Ascending aorta (tissue), 2 donors: ENCODE results near the gene SYNJ2. TPM values are rescaled to one million over a fixed set of nuclear protein-coding genes. Genes with fewer than 3 reads are reported as not detected.
"Not testable (repeated sequence)": the region's sequence is repeated elsewhere in the genome, so short reads cannot be mapped to it uniquely, and the experiment has no call there.

ENCODE experiments used
- DNase-seq, 2 donors: peaks; one replicate each; pipeline ENCODE4 v3.0.0-alpha.2; 2019; ENCODE audit warnings: low spot score in 2 of 2
- H3K27ac ChIP-seq, 2 donors: fragments of 200-600 bp; sonication (generic); one replicate each; pipeline ENCODE4 v1.5.1; 2016 to 2017; ENCODE audit warnings: mild to moderate bottlenecking in 1 of 2
- H3K27me3 ChIP-seq: fragments of 200-600 bp; sonication (generic); one replicate; pipeline ENCODE4 v1.5.1; 2017
- H3K36me3 ChIP-seq, 2 donors: fragments of 200-600 bp; sonication (generic); one replicate each; pipeline ENCODE4 v1.5.1; 2016
- H3K4me1 ChIP-seq, 2 donors: fragments of 200-600 bp; sonication (generic); one replicate each; pipeline ENCODE4 v1.5.1; 2016 to 2017; ENCODE audit warnings: mild to moderate bottlenecking in 1 of 2
- H3K4me3 ChIP-seq, 2 donors: fragments of 200-600 bp; sonication (generic); one replicate each; pipeline ENCODE4 v1.5.1; 2016 to 2017; ENCODE audit warnings: mild to moderate bottlenecking in 1 of 2
- H3K9me3 ChIP-seq, 2 donors: fragments of 200-600 bp; sonication (generic); one replicate each; pipeline ENCODE4 v1.5.1; 2016
- CTCF ChIP-seq, 3 experiments: fragments of 200-600 bp in 2 of 3; fragments of 450-650 bp in 1 of 3; sonication (generic) in 2 of 3; IDR thresholded peaks; one replicate each; pipeline ENCODE4 v1.5.1; 2016 to 2019; ENCODE audit warnings: antibody characterized with exemption in 3 of 3, mild to moderate bottlenecking in 1 of 3, moderate library complexity in 1 of 3
- intact Hi-C: fragments of 100-400 bp; cut with DNase I; formaldehyde crosslinking; loops from one replicate; pipeline ENCODE4 v1.15.1; 2023
- total RNA-seq: library from RNA; depleted of rRNA; stranded (reverse); fragments of >200 nt; gene quantifications from one replicate; pipeline ENCODE4 v1.1.0, GENCODE V29; 2016

The SYNJ2 gene
- total RNA-seq, 1 donor from 2014 or later, result 3.0 TPM

DNA sequence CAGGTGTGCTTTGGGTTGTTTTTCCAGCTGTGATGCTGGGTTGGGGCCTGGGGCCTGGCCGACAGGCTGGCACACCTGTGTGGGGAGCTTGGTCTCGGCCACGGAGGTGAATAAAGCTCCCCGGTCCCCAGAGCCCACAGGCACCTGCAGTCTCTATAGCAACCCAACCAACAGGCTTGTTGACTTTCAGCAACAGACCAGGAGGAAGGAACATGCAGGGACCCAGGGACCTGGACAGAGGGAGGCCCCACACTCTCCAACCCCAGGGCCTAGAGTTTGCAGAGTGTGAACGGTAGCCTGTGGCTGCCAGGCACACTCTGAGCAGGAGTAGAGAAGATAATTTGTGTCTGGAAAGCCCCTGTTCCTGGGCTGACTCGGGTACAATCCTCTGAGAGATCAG is 14.6 kb upstream of the SYNJ2 start:
- Histone ChIP-seq H3K36me3 (no peaks in the 10 kb centered on the region), H3K27ac (no peak overlapping the region), H3K27me3 (no peaks in the 10 kb centered on the region), H3K9me3 (no peaks in the 10 kb centered on the region), H3K4me1 (peaks cover 0 to 3% of the 10 kb centered on the region in 2 donors), H3K4me3 (no peak overlapping the region)
- no peak for DNase-seq
- TF ChIP-seq CTCF (IDR thresholded peaks at IDR 0.05), result no peak
- intact Hi-C loops, result no loop called here

DNA sequence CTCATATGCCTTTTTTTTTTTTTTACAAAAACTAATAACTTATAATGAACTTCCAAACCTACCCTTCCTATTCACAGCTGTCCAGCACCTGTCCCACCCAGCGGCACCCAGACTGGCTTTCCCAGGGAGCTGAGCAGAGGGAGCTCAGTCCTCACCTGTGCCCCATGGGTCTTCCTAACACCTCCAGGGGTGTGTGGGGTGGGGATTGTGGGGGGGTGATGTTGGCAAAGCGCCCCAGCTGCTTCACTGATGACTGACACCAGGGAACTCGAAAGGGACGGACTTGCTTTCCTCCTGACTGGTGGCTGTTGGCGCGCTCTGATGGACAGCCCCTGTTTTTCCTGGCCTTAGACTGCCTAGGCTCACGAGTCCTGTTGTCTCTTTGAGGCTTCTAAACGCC is 14.2 kb upstream of the SYNJ2 start:
- Histone ChIP-seq H3K27ac (no peak overlapping the region), H3K36me3 (no peaks in the 10 kb centered on the region), H3K4me1 (peaks cover 0 to 3% of the 10 kb centered on the region in 2 donors), H3K9me3 (no peaks in the 10 kb centered on the region), H3K4me3 (no peak overlapping the region), H3K27me3 (no peaks in the 10 kb centered on the region)
- no peak for DNase-seq
- intact Hi-C loops, result no loop called here
- no peak for TF ChIP-seq CTCF (IDR thresholded peaks at IDR 0.05)

GRCh38 chr6:157972177-157972576 is 9.5 kb upstream of the SYNJ2 start:
- H3K27ac ChIP-seq, H3K4me3 ChIP-seq, H3K27me3 ChIP-seq, DNase-seq, H3K9me3 ChIP-seq, H3K36me3 ChIP-seq, intact Hi-C loops, H3K4me1 ChIP-seq: not testable (repeated sequence)

GRCh38 chr6:157974341-157974894 is 7.2 kb upstream of the SYNJ2 start:
- Histone ChIP-seq H3K27me3 (no peaks in the 10 kb centered on the region), H3K4me3 (no peak overlapping the region), H3K4me1 (no peaks in the 10 kb centered on the region), H3K9me3 (no peaks in the 10 kb centered on the region), H3K36me3 (no peaks in the 10 kb centered on the region), H3K27ac (no peak overlapping the region)
- intact Hi-C loops, result no loop called here
- DNase-seq, result peak in 1 of 2 donors; percentile 40
- TF ChIP-seq CTCF (IDR thresholded peaks at IDR 0.05), result no peak

DNA sequence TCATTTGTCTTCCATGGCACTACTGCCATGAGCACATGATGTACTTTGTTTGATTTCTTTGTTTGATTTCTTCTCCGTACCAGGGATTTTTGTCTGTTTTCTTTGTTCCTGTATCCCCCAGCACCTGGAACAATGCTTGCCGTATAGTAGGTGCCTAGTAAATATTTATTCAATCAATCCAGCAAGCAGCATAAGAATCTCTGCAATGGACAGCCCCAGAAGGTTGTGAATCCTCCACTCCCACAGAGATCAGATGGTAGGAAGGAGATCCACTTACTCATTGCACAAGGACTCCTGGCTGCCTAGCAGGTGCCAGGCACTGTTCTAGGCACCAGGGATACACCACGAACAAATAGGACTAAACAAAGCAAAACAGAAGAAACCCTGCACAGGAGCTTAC is 6.7 kb upstream of the SYNJ2 start:
- Histone ChIP-seq H3K36me3 (no peaks in the 10 kb centered on the region), H3K27ac (no peak overlapping the region), H3K4me1 (no peaks in the 10 kb centered on the region), H3K27me3 (no peaks in the 10 kb centered on the region), H3K4me3 (no peak overlapping the region), H3K9me3 (no peaks in the 10 kb centered on the region)
- peak in 1 of 2 donors; percentile 5 for DNase-seq
- intact Hi-C loops, result no loop called here
- no peak for TF ChIP-seq CTCF (IDR thresholded peaks at IDR 0.05)

DNA sequence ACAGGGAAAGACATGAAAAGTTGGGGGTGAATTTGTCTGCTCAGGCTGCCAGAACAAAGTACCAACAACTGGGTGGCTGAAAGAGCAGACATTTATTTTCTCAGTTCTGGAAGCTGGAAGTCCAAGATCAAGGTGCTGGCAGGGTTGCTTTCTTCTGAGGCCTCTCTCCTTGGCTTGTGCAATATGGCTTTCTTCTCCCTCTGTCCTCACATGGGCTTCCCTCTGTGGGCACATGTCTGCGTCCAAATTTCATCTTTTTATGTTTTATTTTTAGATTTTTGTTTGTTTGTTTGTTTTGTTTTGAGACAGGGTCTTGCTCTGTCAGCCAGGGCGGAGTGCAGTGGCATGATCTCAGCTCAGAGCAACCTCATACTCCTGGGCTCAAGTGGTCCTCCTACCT is 6.2 kb upstream of the SYNJ2 start:
- H3K27me3 ChIP-seq, result no peaks in the 10 kb centered on the region
- intact Hi-C loops, result no loop called here
- H3K9me3 ChIP-seq, result no peaks in the 10 kb centered on the region
- no peak overlapping the region for H3K27ac ChIP-seq
- peak in 1 of 2 donors; percentile 25 for DNase-seq
- no peak for TF ChIP-seq CTCF (IDR thresholded peaks at IDR 0.05)
- no peaks in the 10 kb centered on the region for H3K4me1 ChIP-seq
- H3K4me3 ChIP-seq, result no peak overlapping the region
- no peaks in the 10 kb centered on the region for H3K36me3 ChIP-seq
